Head of caudate nucleus (tissue), 42 donors: ENCODE measurements around the gene PRKCQ.

ENCODE experiments used
- DNase-seq, 42 donors: peaks; one replicate each; pipeline versions ENCODE4 v3.0.0 to v3.0.0-alpha.2; 2020 to 2021; ENCODE audit warnings: mixed read lengths in 7 of 42
- intact Hi-C: fragments of 100-400 bp; cut with DNase I; formaldehyde crosslinking; loops from one replicate; pipeline ENCODE4 v1.15.0; 2022

Gene PRKCQ

GRCh38 chr10:6512182-6512581 lies 67.9 kb downstream of the PRKCQ start:
- peak in 1 of 42 donors; percentile 24 for DNase-seq
- intact Hi-C loops = no loop called here

- DNase-seq = peak in 1 of 42 donors; percentile 18
- intact Hi-C loops = no loop called here
These were observed 68.7 kb downstream of the PRKCQ start for GRCh38 chr10:6511347-6511746.

GRCh38 chr10:6507311-6507710 lies 72.8 kb downstream of the PRKCQ start:
- peak in 27 of 42 donors; percentile 8 to 80 (median 39) for DNase-seq
- intact Hi-C loops = no loop called here

GRCh38 chr10:6505300-6505699 lies 74.8 kb downstream of the PRKCQ start:
- intact Hi-C loops = no loop called here
- no peak for DNase-seq

GRCh38 chr10:6504296-6504695 lies 75.8 kb downstream of the PRKCQ start:
- intact Hi-C loops = no loop called here
- DNase-seq = peak in 1 of 42 donors; percentile 12

GRCh38 chr10:6503171-6503570 lies 76.9 kb downstream of the PRKCQ start:
- peak in 1 of 42 donors; percentile 21 for DNase-seq
- intact Hi-C loops = no loop called here

GRCh38 chr10:6501931-6502330 lies 78.1 kb downstream of the PRKCQ start:
- intact Hi-C loops = no loop called here

GRCh38 chr10:6499974-6500373 lies 80.1 kb downstream of the PRKCQ start:
- intact Hi-C loops = no loop called here
- DNase-seq = no peak

More at GRCh38 chr10:6501931-6502330, 78.1 kb downstream of the PRKCQ start:
- no peak for DNase-seq

GRCh38 chr10:6498771-6499170 lies 81.3 kb downstream of the PRKCQ start:
- intact Hi-C loops = no loop called here
- no peak for DNase-seq

GRCh38 chr10:6497620-6498019 lies 82.5 kb downstream of the PRKCQ start:
- intact Hi-C loops = no loop called here
- peak in 1 of 42 donors; percentile 52 for DNase-seq

GRCh38 chr10:6494936-6495592 lies 85.0 kb downstream of the PRKCQ start:
- DNase-seq = no peak
- intact Hi-C loops = no loop called here

GRCh38 chr10:6494442-6494819 lies 85.6 kb downstream of the PRKCQ start:
- DNase-seq = no peak
- intact Hi-C loops = no loop called here

GRCh38 chr10:6493521-6494441 lies 86.3 kb downstream of the PRKCQ start:
- no peak for DNase-seq
- intact Hi-C loops = no loop called here

GRCh38 chr10:6492896-6493295 lies 87.2 kb downstream of the PRKCQ start:
- intact Hi-C loops = no loop called here
- DNase-seq = no peak

GRCh38 chr10:6491841-6492609 lies 88.1 kb downstream of the PRKCQ start:
- intact Hi-C loops = no loop called here
- DNase-seq = peak in 1 of 42 donors; percentile 28

GRCh38 chr10:6490614-6491013 lies 89.5 kb downstream of the PRKCQ start:
- DNase-seq = no peak
- intact Hi-C loops = no loop called here

GRCh38 chr10:6487920-6488319 lies 92.2 kb downstream of the PRKCQ start:
- intact Hi-C loops = no loop called here
- DNase-seq = no peak

- no peak for DNase-seq
- intact Hi-C loops = no loop called here
These were observed 93.8 kb downstream of the PRKCQ start for GRCh38 chr10:6486309-6486708.

- intact Hi-C loops = no loop called here
- no peak for DNase-seq
These were observed 97.2 kb downstream of the PRKCQ start for GRCh38 chr10:6482737-6483357.
